Right renal pelvis (tissue), 4 donors: ENCODE data around the gene URM1. TPM values are rescaled to one million over a fixed set of nuclear protein-coding genes. Genes with fewer than 3 reads are reported as not detected.

Source experiments
- DNase-seq, 4 donors: peaks; one replicate each; pipeline ENCODE4 v3.0.0-alpha.2; 2013; ENCODE audit warnings: low read depth in 4 of 4, low spot score in 3 of 4, missing footprints in 1 of 4
- polyA plus RNA-seq, 4 donors: library from polyadenylated mRNA; unstranded; fragments of 120-200 nt; gene quantifications; one replicate each; pipeline ENCODE4 v1.2.1, GENCODE V29; 2013; ENCODE audit not compliant: insufficient read length in 4 of 4

Gene URM1
- polyA plus RNA-seq, 4 donors, result 52.0 to 65.8 (median 58.0) TPM

- no peak for DNase-seq
Observed at GRCh38 chr9:128383791-128384190, 12.6 kb downstream of the URM1 start.

- no peak for DNase-seq
Observed at GRCh38 chr9:128384801-128385495, 13.8 kb downstream of the URM1 start.

- no peak for DNase-seq
Observed at GRCh38 chr9:128385496-128386460, 14.6 kb downstream of the URM1 start.

- DNase-seq, result no peak
Observed at GRCh38 chr9:128388150-128388549, 17.0 kb downstream of the URM1 start.

GRCh38 chr9:128389395-128390149 lies 18.4 kb downstream of the URM1 start:
- DNase-seq, result no peak

GRCh38 chr9:128390150-128390812 lies 19.1 kb downstream of the URM1 start:
- DNase-seq, result no peak

- no peak for DNase-seq
Observed at GRCh38 chr9:128390813-128391711, 19.9 kb downstream of the URM1 start.

GRCh38 chr9:128391956-128392301 lies 20.8 kb downstream of the URM1 start:
- DNase-seq, result no peak

- DNase-seq, result no peak
Observed at GRCh38 chr9:128392302-128393144, 21.3 kb downstream of the URM1 start.

- no peak for DNase-seq
Observed at GRCh38 chr9:128393145-128393775, 22.1 kb downstream of the URM1 start.

GRCh38 chr9:128393970-128394369 lies 22.8 kb downstream of the URM1 start:
- DNase-seq, result no peak

GRCh38 chr9:128394379-128395168 lies 23.4 kb downstream of the URM1 start:
- DNase-seq, result no peak

- no peak for DNase-seq
Observed at GRCh38 chr9:128396970-128397613, 25.9 kb downstream of the URM1 start.

- DNase-seq, result no peak
Observed at GRCh38 chr9:128397831-128398230, 26.7 kb downstream of the URM1 start.

GRCh38 chr9:128399861-128400260 lies 28.7 kb downstream of the URM1 start:
- no peak for DNase-seq

GRCh38 chr9:128404560-128404959 lies 33.4 kb downstream of the URM1 start:
- no peak for DNase-seq
